H1 (cell line): Measurements from ENCODE around the gene THADA. TPM values are rescaled to one million over a fixed set of nuclear protein-coding genes. Genes with fewer than 3 reads are reported as not detected.

Source experiments
- CHD2 ChIP-seq: IDR thresholded peaks from 2 replicates; pipeline ENCODE4 v1.6.1; 2012; ENCODE audit warnings: low read length, improper control_type of control experiment
- CHD7 ChIP-seq: fragments of 300-600 bp; sonication (generic); IDR thresholded peaks from 2 replicates; pipeline ENCODE4 v1.7.1; 2012; ENCODE audit warnings: low read length, moderate library complexity, mild to moderate bottlenecking, inconsistent platforms; ENCODE audit not compliant: insufficient replicate concordance
- FOSL1 ChIP-seq: IDR thresholded peaks from 2 replicates; pipeline ENCODE4 v1.6.1; 2011; ENCODE audit warnings: mild to moderate bottlenecking, low read depth, low read length, moderate library complexity; ENCODE audit not compliant: insufficient read depth
- SIRT6 ChIP-seq: IDR thresholded peaks from one replicate; pipeline ENCODE4 v1.7.1; 2012; ENCODE audit warnings: low read length, inconsistent platforms
- SP1 ChIP-seq: IDR thresholded peaks from 2 replicates; pipeline ENCODE4 v1.6.1; 2011; ENCODE audit warnings: low read depth, low read length
- TBP ChIP-seq: IDR thresholded peaks from 2 replicates; pipeline ENCODE4 v1.6.1; 2011; ENCODE audit warnings: low read depth, low read length, improper control_type of control experiment
- TEAD4 ChIP-seq: IDR thresholded peaks from 2 replicates; pipeline ENCODE4 v1.6.1; 2012; ENCODE audit warnings: low read depth, low read length, inconsistent platforms, mixed read lengths
- polyA plus RNA-seq, 7 experiments: library from polyadenylated mRNA; depleted of rRNA in 3 of 7; stranded (reverse) in 5 of 7; unstranded in 2 of 7; fragments of >200 nt in 5 of 7; fragments of 200-250 nt in 2 of 7; gene quantifications; 1 replicate in 5 of 7; 2 replicates in 1 of 7; 4 replicates in 1 of 7; pipeline versions ENCODE4 v1.2.1 to v1.2.3, GENCODE V29; 2011 to 2013; ENCODE audit warnings: missing spikeins in 2 of 7, mixed read lengths in 2 of 7
- total RNA-seq: library from RNA; stranded (reverse); fragmentation: NEBNext Ultra II Directional; extraction: Animal tissue kit (Norgen Biotek cat#: 25700); gene quantifications from 2 replicates; pipeline ENCODE4 v1.2.1, GENCODE V29; 2021

The THADA gene
- total and polyA plus RNA-seq, 2 of the 8 experiments (the other 6 are each of a cell fraction or from before 2014, with no cell fraction given), result 22.4 to 26.8 TPM

GRCh38 chr2:43262239-43262638, 333.6 kb downstream of the THADA start (continued):
- TF ChIP-seq CHD7 (no peak), TBP (no peak), FOSL1 (no peak), SIRT6 (no peak), SP1 (no peak), CHD2 (no peak), TEAD4 (no peak)
